HepG2 (cell line): ENCODE data around the gene ING1. TPM values are rescaled to one million over a fixed set of nuclear protein-coding genes. Genes with fewer than 3 reads are reported as not detected.

Source experiments
- ARNT ChIP-seq: fragments of 450-650 bp; IDR thresholded peaks from 2 replicates; pipeline ENCODE4 v1.6.1; 2017
- CREM ChIP-seq, 2 experiments: sonication (generic) in 1 of 2; formaldehyde crosslinking in 1 of 2; IDR thresholded peaks; 2 replicates each; pipeline versions ENCODE4 v1.4.0 to v1.6.1; 2016 to 2020; ENCODE audit warnings: antibody characterized with exemption in 1 of 2, mild to moderate bottlenecking in 1 of 2, missing genetic modification reagents in 1 of 2
- ELF4 ChIP-seq: sonication (generic); formaldehyde crosslinking; IDR thresholded peaks from 2 replicates; pipeline ENCODE4 v1.5.0; 2020; ENCODE audit warnings: missing genetic modification reagents, mild to moderate bottlenecking, moderate library complexity, borderline replicate concordance
- KLF15 ChIP-seq: sonication (generic); formaldehyde crosslinking; IDR thresholded peaks from 2 replicates; pipeline ENCODE4 v1.8.1; 2023; ENCODE audit warnings: borderline replicate concordance, mild to moderate bottlenecking, inconsistent platforms, missing genetic modification reagents, mixed read lengths
- PCBP1 ChIP-seq: fragments of 200-400 bp; formaldehyde crosslinking; IDR thresholded peaks from 2 replicates; pipeline ENCODE4 v1.6.1; 2017; ENCODE audit warnings: mild to moderate bottlenecking, low read depth, low read length, borderline replicate concordance
- POLR2G ChIP-seq: fragments of 200-400 bp; formaldehyde crosslinking; IDR thresholded peaks from 2 replicates; pipeline ENCODE4 v1.6.1; 2018; ENCODE audit warnings: mild to moderate bottlenecking, low read depth, low read length, moderate library complexity
- RCOR2 ChIP-seq: IDR thresholded peaks from 2 replicates; pipeline ENCODE4 v1.6.1; 2016; ENCODE audit warnings: missing biosample characterization, missing genetic modification reagents
- SALL2 ChIP-seq: sonication (generic); formaldehyde crosslinking; IDR thresholded peaks from 2 replicates; pipeline ENCODE4 v1.8.1; 2023; ENCODE audit warnings: mild to moderate bottlenecking, missing genetic modification reagents, inconsistent platforms
- U2AF2 ChIP-seq: fragments of 200-400 bp; formaldehyde crosslinking; IDR thresholded peaks from 2 replicates; pipeline ENCODE4 v1.6.1; 2017; ENCODE audit warnings: low read depth, mild to moderate bottlenecking, low read length
- ZBTB7B ChIP-seq: sonication (generic); formaldehyde crosslinking; IDR thresholded peaks from 2 replicates; pipeline ENCODE4 v1.4.0; 2020; ENCODE audit warnings: missing genetic modification reagents
- ZFP41 ChIP-seq: sonication (generic); formaldehyde crosslinking; IDR thresholded peaks from 2 replicates; pipeline ENCODE4 v1.4.0; 2020; ENCODE audit warnings: mild to moderate bottlenecking, missing genetic modification reagents, borderline replicate concordance
- ZNF138 ChIP-seq: sonication (generic); formaldehyde crosslinking; IDR thresholded peaks from 2 replicates; pipeline ENCODE4 v1.5.0; 2020; ENCODE audit warnings: mild to moderate bottlenecking, low read depth, missing genetic modification reagents
- ZNF207 ChIP-seq: fragments of 450-650 bp; IDR thresholded peaks from 2 replicates; pipeline ENCODE4 v1.6.1; 2016; ENCODE audit warnings: antibody characterized with exemption, borderline replicate concordance
- ZNF44 ChIP-seq: sonication (generic); formaldehyde crosslinking; IDR thresholded peaks from 2 replicates; pipeline ENCODE4 v1.5.1; 2020; ENCODE audit warnings: mild to moderate bottlenecking, missing genetic modification reagents
- ZNF468 ChIP-seq: sonication (generic); formaldehyde crosslinking; IDR thresholded peaks from 2 replicates; pipeline ENCODE4 v1.8.0; 2022; ENCODE audit warnings: mild to moderate bottlenecking, moderate library complexity, missing genetic modification reagents
- ZNF678 ChIP-seq: sonication (generic); formaldehyde crosslinking; IDR thresholded peaks from 2 replicates; pipeline ENCODE4 v1.4.0; 2020; ENCODE audit warnings: mild to moderate bottlenecking, missing genetic modification reagents
- ZNF713 ChIP-seq: sonication (generic); formaldehyde crosslinking; IDR thresholded peaks from 2 replicates; pipeline ENCODE4 v1.4.0; 2020; ENCODE audit warnings: mild to moderate bottlenecking, missing genetic modification reagents
- ZNF747 ChIP-seq: sonication (generic); formaldehyde crosslinking; IDR thresholded peaks from 2 replicates; pipeline ENCODE4 v1.8.1; 2023; ENCODE audit warnings: missing genetic modification reagents, mild to moderate bottlenecking, borderline replicate concordance
- ZNF777 ChIP-seq: sonication (generic); formaldehyde crosslinking; IDR thresholded peaks from 2 replicates; pipeline ENCODE4 v1.4.0; 2020; ENCODE audit warnings: missing genetic modification reagents
- ZZZ3 ChIP-seq: sonication (generic); formaldehyde crosslinking; IDR thresholded peaks from 2 replicates; pipeline ENCODE4 v1.4.0; 2020; ENCODE audit warnings: missing genetic modification reagents, mild to moderate bottlenecking, borderline replicate concordance
- polyA plus RNA-seq, 8 experiments: library from polyadenylated mRNA; depleted of rRNA in 3 of 8; stranded (reverse) in 7 of 8; unstranded in 1 of 8; fragments of >200 nt; fragmentation: Illumina TruSeq in 4 of 8; extraction: Trizol in 4 of 8; gene quantifications; 2 replicates each; pipeline versions ENCODE4 v1.2.1 to v1.2.3, GENCODE V29; 2011 to 2016; ENCODE audit warnings: low read depth in 4 of 8, missing spikeins in 1 of 8, mixed read lengths in 1 of 8; ENCODE audit not compliant: insufficient read depth in 1 of 8
- total RNA-seq, 5 experiments: library from RNA; depleted of rRNA; stranded (reverse); fragments of >200 nt; fragmentation: Illumina TruSeq; extraction: Trizol; gene quantifications; 2 replicates each; pipeline ENCODE4 v1.2.3, GENCODE V29; 2016; ENCODE audit warnings: low read depth in 1 of 5
- TF ChIP-seq, protein P1 (sequence below): sonication (generic); formaldehyde crosslinking; IDR thresholded peaks from 2 replicates; pipeline ENCODE4 v1.5.0; 2020; ENCODE audit warnings: missing genetic modification reagents
- TF ChIP-seq, protein P2 (sequence below), 2 experiments: sonication (generic) in 1 of 2; formaldehyde crosslinking in 1 of 2; IDR thresholded peaks; 2 replicates each; pipeline versions ENCODE4 v1.5.1 to v1.6.1; 2011 to 2020; ENCODE audit warnings: borderline replicate concordance in 1 of 2, low read depth in 1 of 2, low read length in 1 of 2, mild to moderate bottlenecking in 1 of 2, missing genetic modification reagents in 1 of 2, moderate library complexity in 1 of 2
- TF ChIP-seq, protein P3 (sequence below): sonication (generic); formaldehyde crosslinking; IDR thresholded peaks from 2 replicates; pipeline ENCODE4 v1.8.1; 2023; ENCODE audit warnings: missing genetic modification reagents, inconsistent platforms, borderline replicate concordance
- TF ChIP-seq, protein P4 (sequence below): sonication (generic); formaldehyde crosslinking; IDR thresholded peaks from 2 replicates; pipeline ENCODE4 v1.8.1; 2023; ENCODE audit warnings: mild to moderate bottlenecking, inconsistent platforms, moderate library complexity, missing genetic modification reagents, borderline replicate concordance

Gene ING1
- total and polyA plus RNA-seq, 2 of the 13 experiments (the other 11 are each of a cell fraction or from before 2014, with no cell fraction given), result 8.1 to 16.1 TPM

DNA sequence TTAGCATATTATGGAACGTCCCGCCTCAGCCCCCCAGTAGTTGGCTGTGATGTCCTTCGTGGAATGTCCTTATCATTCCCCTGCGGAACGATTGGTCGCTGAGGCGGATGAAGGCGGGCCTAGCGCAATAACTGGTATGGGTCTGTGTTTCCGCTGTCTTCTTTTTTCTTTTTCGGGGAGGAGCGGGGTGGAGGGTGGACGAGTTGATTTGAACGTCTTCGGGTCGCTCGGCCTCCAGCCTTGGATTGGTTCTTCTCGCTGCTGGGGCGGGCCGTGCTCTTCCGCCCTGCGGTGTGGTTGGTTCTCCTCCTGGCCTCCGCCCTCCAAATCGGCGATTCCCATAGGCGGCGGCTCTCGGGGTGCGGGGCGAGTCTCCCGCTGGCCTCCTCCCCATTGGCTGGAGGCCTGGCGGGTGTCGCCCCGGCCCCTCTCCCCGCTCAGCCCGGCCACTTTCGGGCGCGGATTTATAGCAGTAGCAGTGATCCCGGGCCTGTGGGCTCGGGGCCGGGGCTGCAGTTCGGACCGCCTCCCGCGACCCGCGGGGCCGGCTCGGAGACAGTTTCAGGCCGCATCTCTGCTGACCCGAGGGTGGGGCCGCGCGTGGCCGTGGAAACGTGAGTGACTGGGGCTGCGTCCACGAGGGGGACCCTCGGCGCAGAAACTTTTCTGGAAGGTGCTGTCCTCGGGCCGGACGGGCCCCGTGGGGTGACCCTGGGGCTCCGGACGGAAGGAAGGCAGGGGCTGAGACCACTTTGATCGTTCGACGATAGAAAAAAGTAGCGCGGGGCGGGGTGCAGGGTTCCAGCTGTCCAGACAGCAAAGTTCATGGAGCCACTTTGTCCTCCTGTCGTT lies 2.1 kb downstream of the ING1 start (continued):
- TF ChIP-seq ZNF207 (no peak), ZNF777 (peak; percentile 55), ZNF468 (no peak), ARNT (no peak), ZNF44 (CRISPR knock-in tag) (no peak), SALL2 (CRISPR knock-in tag) (no peak), PCBP1 (no peak), ZFP41 (0 out of 2 replicates have a peak, but pooled peaks have one; percentile 32), KLF15 (peak; percentile 79; the same call in 1 of the 2 replicates), ZNF747 (CRISPR knock-in tag) (no peak), ZNF713 (CRISPR knock-in tag) (no peak), U2AF2 (no peak), ZBTB7B (CRISPR knock-in tag) (peak; percentile 21; the same call in 1 of the 2 replicates), ZNF678 (CRISPR knock-in tag) (no peak), ZZZ3 (CRISPR knock-in tag) (no peak), CREM (IDR thresholded peaks at IDR 0.05) (peak; percentile 81), CREM (CRISPR knock-in tag; IDR thresholded peaks at IDR 0.05) (no peak), ELF4 (CRISPR knock-in tag) (no peak), ZNF138 (CRISPR knock-in tag) (no peak), POLR2G (0 out of 2 replicates have a peak, but pooled peaks have one; percentile 7), RCOR2 (CRISPR knock-in tag) (no peak)
- TF ChIP-seq, protein P1, sequence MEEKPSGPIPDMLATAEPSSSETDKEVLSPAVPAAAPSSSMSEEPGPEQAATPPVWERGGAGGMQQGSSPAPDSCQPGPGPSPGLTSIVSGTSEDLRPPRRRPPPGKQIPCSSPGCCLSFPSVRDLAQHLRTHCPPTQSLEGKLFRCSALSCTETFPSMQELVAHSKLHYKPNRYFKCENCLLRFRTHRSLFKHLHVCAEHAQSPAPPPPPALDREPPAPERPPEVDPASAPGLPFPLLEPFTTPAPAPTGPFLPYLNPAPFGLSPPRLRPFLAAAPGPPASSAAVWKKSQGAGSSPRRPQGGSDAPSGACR (CRISPR knock-in tag), result no peak
- TF ChIP-seq, protein P2, sequence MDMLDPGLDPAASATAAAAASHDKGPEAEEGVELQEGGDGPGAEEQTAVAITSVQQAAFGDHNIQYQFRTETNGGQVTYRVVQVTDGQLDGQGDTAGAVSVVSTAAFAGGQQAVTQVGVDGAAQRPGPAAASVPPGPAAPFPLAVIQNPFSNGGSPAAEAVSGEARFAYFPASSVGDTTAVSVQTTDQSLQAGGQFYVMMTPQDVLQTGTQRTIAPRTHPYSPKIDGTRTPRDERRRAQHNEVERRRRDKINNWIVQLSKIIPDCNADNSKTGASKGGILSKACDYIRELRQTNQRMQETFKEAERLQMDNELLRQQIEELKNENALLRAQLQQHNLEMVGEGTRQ (IDR thresholded peaks at IDR 0.05; ENCODE audit: low read depth, low read length), result no peak
- TF ChIP-seq, protein P2 (CRISPR knock-in tag; IDR thresholded peaks at IDR 0.05; ENCODE audit: borderline replicate concordance), result no peak
- TF ChIP-seq, protein P3, sequence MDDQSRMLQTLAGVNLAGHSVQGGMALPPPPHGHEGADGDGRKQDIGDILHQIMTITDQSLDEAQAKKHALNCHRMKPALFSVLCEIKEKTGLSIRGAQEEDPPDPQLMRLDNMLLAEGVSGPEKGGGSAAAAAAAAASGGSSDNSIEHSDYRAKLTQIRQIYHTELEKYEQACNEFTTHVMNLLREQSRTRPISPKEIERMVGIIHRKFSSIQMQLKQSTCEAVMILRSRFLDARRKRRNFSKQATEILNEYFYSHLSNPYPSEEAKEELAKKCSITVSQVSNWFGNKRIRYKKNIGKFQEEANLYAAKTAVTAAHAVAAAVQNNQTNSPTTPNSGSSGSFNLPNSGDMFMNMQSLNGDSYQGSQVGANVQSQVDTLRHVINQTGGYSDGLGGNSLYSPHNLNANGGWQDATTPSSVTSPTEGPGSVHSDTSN (CRISPR knock-in tag), result no peak
- TF ChIP-seq, protein P4, sequence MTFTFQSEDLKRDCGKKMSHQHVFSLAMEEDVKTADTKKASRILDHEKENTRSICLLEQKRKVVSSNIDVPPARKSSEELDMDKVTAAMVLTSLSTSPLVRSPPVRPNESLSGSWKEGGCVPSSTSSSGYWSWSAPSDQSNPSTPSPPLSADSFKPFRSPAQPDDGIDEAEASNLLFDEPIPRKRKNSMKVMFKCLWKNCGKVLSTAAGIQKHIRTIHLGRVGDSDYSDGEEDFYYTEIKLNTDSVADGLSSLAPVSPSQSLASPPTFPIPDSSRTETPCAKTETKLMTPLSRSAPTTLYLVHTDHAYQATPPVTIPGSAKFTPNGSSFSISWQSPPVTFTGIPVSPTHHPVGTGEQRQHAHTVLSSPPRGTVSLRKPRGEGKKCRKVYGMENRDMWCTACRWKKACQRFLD (CRISPR knock-in tag), result 0 out of 2 replicates have a peak, but pooled peaks have one; percentile 56
